ENCODE results near the gene PBX1. TPM values are rescaled to one million over a fixed set of nuclear protein-coding genes. Genes with fewer than 3 reads are reported as not detected.

PBX1 gene
- total RNA-seq, 1 donor from 2014 or later: 29.7 TPM

DNA sequence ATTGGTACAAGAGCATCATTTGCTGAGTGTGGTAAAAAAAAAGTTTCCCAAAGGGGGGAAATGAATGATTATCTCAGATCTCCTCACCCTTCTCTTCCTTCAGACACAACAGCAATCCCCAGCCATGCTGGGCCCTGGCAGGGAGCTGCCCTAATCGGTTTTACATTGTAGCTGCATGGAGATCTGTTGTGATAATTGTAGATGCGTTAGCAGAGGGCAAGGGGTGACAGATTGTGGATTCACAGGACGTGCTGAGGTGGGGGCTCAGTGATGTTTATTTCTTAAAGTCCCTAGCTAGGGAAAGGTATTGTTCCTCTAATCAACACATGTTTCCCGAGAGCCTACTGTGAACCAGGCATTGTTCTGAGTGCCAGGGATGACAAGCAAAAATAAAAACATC lies 304.1 kb downstream of the PBX1 start:
- no peaks in the 10 kb centered on the region for H3K9me3 Mint-ChIP-seq (ENCODE audit: unreplicated experiment)
- H3K27ac Mint-ChIP-seq (ENCODE audit: unreplicated experiment): no peak overlapping the region
- TF ChIP-seq, protein P1, sequence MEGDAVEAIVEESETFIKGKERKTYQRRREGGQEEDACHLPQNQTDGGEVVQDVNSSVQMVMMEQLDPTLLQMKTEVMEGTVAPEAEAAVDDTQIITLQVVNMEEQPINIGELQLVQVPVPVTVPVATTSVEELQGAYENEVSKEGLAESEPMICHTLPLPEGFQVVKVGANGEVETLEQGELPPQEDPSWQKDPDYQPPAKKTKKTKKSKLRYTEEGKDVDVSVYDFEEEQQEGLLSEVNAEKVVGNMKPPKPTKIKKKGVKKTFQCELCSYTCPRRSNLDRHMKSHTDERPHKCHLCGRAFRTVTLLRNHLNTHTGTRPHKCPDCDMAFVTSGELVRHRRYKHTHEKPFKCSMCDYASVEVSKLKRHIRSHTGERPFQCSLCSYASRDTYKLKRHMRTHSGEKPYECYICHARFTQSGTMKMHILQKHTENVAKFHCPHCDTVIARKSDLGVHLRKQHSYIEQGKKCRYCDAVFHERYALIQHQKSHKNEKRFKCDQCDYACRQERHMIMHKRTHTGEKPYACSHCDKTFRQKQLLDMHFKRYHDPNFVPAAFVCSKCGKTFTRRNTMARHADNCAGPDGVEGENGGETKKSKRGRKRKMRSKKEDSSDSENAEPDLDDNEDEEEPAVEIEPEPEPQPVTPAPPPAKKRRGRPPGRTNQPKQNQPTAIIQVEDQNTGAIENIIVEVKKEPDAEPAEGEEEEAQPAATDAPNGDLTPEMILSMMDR (IDR thresholded peaks at IDR 0.05): no peak
- no peaks in the 10 kb centered on the region for H3K36me3 Mint-ChIP-seq (ENCODE audit: unreplicated experiment)
- H3K4me1 Mint-ChIP-seq (ENCODE audit: unreplicated experiment): no peaks in the 10 kb centered on the region
- no peak for DNase-seq (ENCODE audit: extremely low spot score, unreplicated experiment)
- H3K4me3 Mint-ChIP-seq (ENCODE audit: unreplicated experiment): no peak overlapping the region
- H3K27me3 Mint-ChIP-seq (ENCODE audit: unreplicated experiment): peaks cover 8% of the 10 kb centered on the region

GRCh38 chr1:164864161-164864560 lies 305.2 kb downstream of the PBX1 start:
- Mint-ChIP-seq H3K4me1 (ENCODE audit: unreplicated experiment) (no peaks in the 10 kb centered on the region), H3K36me3 (ENCODE audit: unreplicated experiment) (no peaks in the 10 kb centered on the region), H3K4me3 (ENCODE audit: unreplicated experiment) (no peak overlapping the region), H3K9me3 (ENCODE audit: unreplicated experiment) (no peaks in the 10 kb centered on the region), H3K27ac (ENCODE audit: unreplicated experiment) (no peak overlapping the region), H3K27me3 (ENCODE audit: unreplicated experiment) (peaks cover 8% of the 10 kb centered on the region)
- no peak for DNase-seq (ENCODE audit: extremely low spot score, unreplicated experiment)
- TF ChIP-seq, protein P1 (IDR thresholded peaks at IDR 0.05): no peak

- TF ChIP-seq, protein P1 (IDR thresholded peaks at IDR 0.05): no peak
- Mint-ChIP-seq H3K9me3 (ENCODE audit: unreplicated experiment) (no peaks in the 10 kb centered on the region), H3K27ac (ENCODE audit: unreplicated experiment) (no peak overlapping the region), H3K4me1 (ENCODE audit: unreplicated experiment) (no peaks in the 10 kb centered on the region), H3K36me3 (ENCODE audit: unreplicated experiment) (no peaks in the 10 kb centered on the region), H3K4me3 (ENCODE audit: unreplicated experiment) (no peak overlapping the region), H3K27me3 (ENCODE audit: unreplicated experiment) (peaks cover 7% of the 10 kb centered on the region)
- no peak for DNase-seq (ENCODE audit: extremely low spot score, unreplicated experiment)
Observed at GRCh38 chr1:164865385-164865784, 306.4 kb downstream of the PBX1 start.

DNA sequence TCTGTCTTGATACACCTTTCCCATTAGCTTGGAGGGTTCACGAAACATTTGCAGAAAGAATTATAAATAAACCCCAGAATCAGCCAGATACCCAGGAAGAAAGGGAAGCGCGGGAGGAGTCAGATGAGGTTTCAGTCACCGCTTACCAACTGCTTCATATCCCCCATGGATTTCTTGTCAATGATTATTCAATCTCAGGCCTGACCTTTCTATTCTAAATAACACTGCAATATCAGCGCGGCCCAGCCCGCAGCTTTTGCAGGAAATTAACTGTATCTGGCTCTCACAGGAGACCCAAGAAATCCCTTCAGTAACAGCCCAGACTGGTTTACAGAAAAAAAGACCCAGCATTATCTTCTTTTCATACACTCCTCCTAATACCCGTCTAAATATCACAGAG lies 308.6 kb downstream of the PBX1 start:
- TF ChIP-seq, protein P1 (IDR thresholded peaks at IDR 0.05): no peak
- Mint-ChIP-seq H3K4me3 (ENCODE audit: unreplicated experiment) (no peak overlapping the region), H3K27ac (ENCODE audit: unreplicated experiment) (no peak overlapping the region), H3K27me3 (ENCODE audit: unreplicated experiment) (peaks cover 3% of the 10 kb centered on the region), H3K4me1 (ENCODE audit: unreplicated experiment) (no peaks in the 10 kb centered on the region), H3K9me3 (ENCODE audit: unreplicated experiment) (no peaks in the 10 kb centered on the region), H3K36me3 (ENCODE audit: unreplicated experiment) (no peaks in the 10 kb centered on the region)
- no peak for DNase-seq (ENCODE audit: extremely low spot score, unreplicated experiment)

DNA sequence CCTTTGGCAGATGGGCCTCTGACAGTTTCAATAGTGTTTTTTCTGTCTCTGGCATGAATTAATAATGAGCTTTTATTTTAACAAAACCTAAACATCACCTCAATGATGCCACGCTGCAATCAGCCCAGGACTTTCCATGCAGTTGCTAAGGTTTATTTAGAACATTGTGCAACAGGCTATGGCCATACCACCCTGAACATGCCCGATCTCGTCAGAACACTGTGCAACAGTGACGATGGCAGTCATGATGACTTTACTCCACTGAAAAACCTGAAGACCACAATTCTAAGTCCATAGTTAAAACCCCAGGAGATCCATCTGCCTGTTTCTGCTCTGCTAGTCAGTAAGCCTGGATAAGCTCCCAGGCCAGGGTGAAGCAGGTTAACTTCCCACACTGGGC lies 310.0 kb downstream of the PBX1 start:
- H3K4me1 Mint-ChIP-seq (ENCODE audit: unreplicated experiment): no peaks in the 10 kb centered on the region
- no peaks in the 10 kb centered on the region for H3K27me3 Mint-ChIP-seq (ENCODE audit: unreplicated experiment)
- H3K27ac Mint-ChIP-seq (ENCODE audit: unreplicated experiment): no peak overlapping the region
- no peak overlapping the region for H3K4me3 Mint-ChIP-seq (ENCODE audit: unreplicated experiment)
- TF ChIP-seq, protein P1 (IDR thresholded peaks at IDR 0.05): no peak
- no peaks in the 10 kb centered on the region for H3K36me3 Mint-ChIP-seq (ENCODE audit: unreplicated experiment)
- no peak for DNase-seq (ENCODE audit: extremely low spot score, unreplicated experiment)
- no peaks in the 10 kb centered on the region for H3K9me3 Mint-ChIP-seq (ENCODE audit: unreplicated experiment)

All from osteocyte (in vitro differentiated cells).